Esophagus muscularis mucosa (tissue), 4 donors: ENCODE results near the gene SEMA6C. TPM values are rescaled to one million over a fixed set of nuclear protein-coding genes. Genes with fewer than 3 reads are reported as not detected.

Experiments
- DNase-seq: peaks from one replicate; pipeline ENCODE4 v3.0.0-alpha.2; 2017; ENCODE audit errors: extremely low spot score
- H3K27ac ChIP-seq, 4 donors: fragments of 200-600 bp; sonication (generic); replicated peaks in 1 of 4; 1 replicate in 3 of 4; 2 replicates in 1 of 4; pipeline ENCODE4 v1.5.1; 2016 to 2019; ENCODE audit warnings: mild to moderate bottlenecking in 1 of 4
- H3K27me3 ChIP-seq, 4 donors: fragments of 200-600 bp; sonication (generic); one replicate each; pipeline versions ENCODE4 v1.5.1 to v1.6.0; 2016 to 2019
- H3K36me3 ChIP-seq, 4 donors: fragments of 200-600 bp; sonication (generic); one replicate each; pipeline ENCODE4 v1.5.1; 2016 to 2019
- H3K4me1 ChIP-seq, 4 donors: fragments of 200-600 bp; sonication (generic); one replicate each; pipeline ENCODE4 v1.5.1; 2016 to 2019
- H3K4me3 ChIP-seq, 4 donors: fragments of 200-600 bp; sonication (generic); 1 replicate in 2 of 4; 2 replicates in 2 of 4; pipeline ENCODE4 v1.5.1; 2016 to 2019; ENCODE audit warnings: mild to moderate bottlenecking in 4 of 4, moderate library complexity in 1 of 4
- H3K9me3 ChIP-seq, 4 donors: fragments of 200-600 bp; sonication (generic); 1 replicate in 3 of 4; 2 replicates in 1 of 4; pipeline ENCODE4 v1.5.1; 2016 to 2019
- CTCF ChIP-seq, 3 experiments: fragments of 200-600 bp in 2 of 3; fragments of 450-650 bp in 1 of 3; sonication (generic) in 2 of 3; IDR thresholded peaks; one replicate each; pipeline ENCODE4 v1.5.1; 2017 to 2019; ENCODE audit warnings: antibody characterized with exemption in 3 of 3, mild to moderate bottlenecking in 2 of 3, moderate library complexity in 1 of 3
- EP300 ChIP-seq: sonication (generic); formaldehyde crosslinking; IDR thresholded peaks from one replicate; pipeline ENCODE4 v1.6.1; 2017; ENCODE audit warnings: antibody characterized with exemption
- POLR2A ChIP-seq: fragments of 450-650 bp; IDR thresholded peaks from one replicate; pipeline ENCODE4 v1.6.1; 2017; ENCODE audit warnings: antibody characterized with exemption, moderate library complexity, mild to moderate bottlenecking, low read depth
- POLR2AphosphoS5 ChIP-seq, 2 donors: sonication (generic); formaldehyde crosslinking; IDR thresholded peaks; one replicate each; pipeline ENCODE4 v1.6.1; 2017; ENCODE audit warnings: antibody characterized with exemption in 2 of 2
- WGBS: methylation state at CpG from one replicate; pipeline ENCODE4 v1.1.5; 2018; 5-methylcytosine and 5-hydroxymethylcytosine counted together
- intact Hi-C: fragments of 100-400 bp; cut with DNase I; formaldehyde crosslinking; loops from one replicate; pipeline ENCODE4 v1.15.1; 2023
- total RNA-seq, 4 donors: library from RNA; depleted of rRNA; stranded (reverse); fragments of >200 nt; gene quantifications; one replicate each; pipeline versions ENCODE4 v1.1.0 to v1.2.1, GENCODE V29; 2016

The SEMA6C gene
- total RNA-seq, 4 donors from 2014 or later = 5.3 to 12.2 (median 7.3) TPM

- peak overlapping the region in 1 of 4 donors; percentile 71 for H3K27ac ChIP-seq
- H3K4me3 ChIP-seq = no peak overlapping the region
- peaks cover 0 to 52% (median 40%) of the 10 kb centered on the region in 4 donors for H3K36me3 ChIP-seq
- WGBS = 75% methylated on average over 48 of the region's 65 CpGs
- no peaks in the 10 kb centered on the region for H3K27me3 ChIP-seq
- no peak for DNase-seq
- TF ChIP-seq EP300 (no peak), POLR2AphosphoS5 (IDR thresholded peaks at IDR 0.05) (no peak), POLR2A (no peak), CTCF (IDR thresholded peaks at IDR 0.05) (no peak)
- intact Hi-C loops = no loop called here
- H3K4me1 ChIP-seq = peaks cover 0 to 30% (median 22%) of the 10 kb centered on the region in 4 donors
- no peaks in the 10 kb centered on the region for H3K9me3 ChIP-seq
Observed at GRCh38 chr1:151133018-151133806, 13.2 kb downstream of the SEMA6C start.

GRCh38 chr1:151132335-151133017 lies 14.0 kb downstream of the SEMA6C start:
- no peaks in the 10 kb centered on the region for H3K27me3 ChIP-seq

GRCh38 chr1:151131701-151132334 lies 14.6 kb downstream of the SEMA6C start:
- Histone ChIP-seq H3K27me3 (no peaks in the 10 kb centered on the region), H3K27ac (peak overlapping the region; percentile 71 to 81 (median 74)), H3K36me3 (peaks cover 0 to 39% (median 28%) of the 10 kb centered on the region in 4 donors), H3K4me3 (peak overlapping the region; percentile 48 to 61 (median 52)), H3K4me1 (peaks cover 0 to 30% (median 22%) of the 10 kb centered on the region in 4 donors), H3K9me3 (no peaks in the 10 kb centered on the region)
- WGBS = 48% methylated on average over 38 of the region's 39 CpGs
- TF ChIP-seq POLR2A (no peak), CTCF (IDR thresholded peaks at IDR 0.05) (no peak), POLR2AphosphoS5 (IDR thresholded peaks at IDR 0.05) (no peak), EP300 (no peak)
- no peak for DNase-seq
- intact Hi-C loops = no loop called here

More at GRCh38 chr1:151132335-151133017, 14.0 kb downstream of the SEMA6C start:
- intact Hi-C loops = no loop called here
- H3K4me1 ChIP-seq = peaks cover 0 to 30% (median 22%) of the 10 kb centered on the region in 4 donors
- H3K4me3 ChIP-seq = peak overlapping the region; percentile 48 to 61 (median 52)
- no peaks in the 10 kb centered on the region for H3K9me3 ChIP-seq
- 73% methylated on average over 34 of the region's 74 CpGs for WGBS
- TF ChIP-seq POLR2AphosphoS5 (IDR thresholded peaks at IDR 0.05) = no peak
- no peak for TF ChIP-seq EP300
- TF ChIP-seq POLR2A = no peak
- TF ChIP-seq CTCF (IDR thresholded peaks at IDR 0.05) = no peak
- H3K27ac ChIP-seq = peak overlapping the region; percentile 71 to 81 (median 74)
- DNase-seq = no peak
- H3K36me3 ChIP-seq = peaks cover 0 to 44% (median 33%) of the 10 kb centered on the region in 4 donors

- WGBS = 19% methylated on average over 42 of the region's 45 CpGs
- peak overlapping the region; percentile 71 to 81 (median 74) for H3K27ac ChIP-seq
- H3K36me3 ChIP-seq = peaks cover 0 to 31% (median 20%) of the 10 kb centered on the region in 4 donors
- H3K4me3 ChIP-seq = peak overlapping the region; percentile 48 to 61 (median 52)
- no peaks in the 10 kb centered on the region for H3K9me3 ChIP-seq
- H3K27me3 ChIP-seq = no peaks in the 10 kb centered on the region
- intact Hi-C loops = no loop called here
- no peak for DNase-seq
- TF ChIP-seq POLR2A = no peak
- peak in 2 of 3 experiments; percentile 9 to 16 for TF ChIP-seq CTCF (IDR thresholded peaks at IDR 0.05)
- peak; percentile 62 to 67 for TF ChIP-seq POLR2AphosphoS5 (IDR thresholded peaks at IDR 0.05)
- no peak for TF ChIP-seq EP300
- peaks cover 0 to 30% (median 22%) of the 10 kb centered on the region in 4 donors for H3K4me1 ChIP-seq
Observed at GRCh38 chr1:151130987-151131586, 15.3 kb downstream of the SEMA6C start.
